HEK293 (cell line): Measurements from ENCODE around the gene DAP.

Experiments used
- PRDM1 ChIP-seq: fragments of 450-650 bp; formaldehyde crosslinking; IDR thresholded peaks from 2 replicates; pipeline ENCODE4; 2016; ENCODE audit warnings: missing biosample characterization, missing genetic modification characterization
- TF ChIP-seq, protein P1 (sequence below): fragments of 450-650 bp; formaldehyde crosslinking; IDR thresholded peaks from 2 replicates; pipeline ENCODE4 v1.5.1; 2016; ENCODE audit warnings: missing biosample characterization, missing genetic modification characterization
- TF ChIP-seq, protein P2 (sequence below): fragments of 450-650 bp; formaldehyde crosslinking; IDR thresholded peaks from 2 replicates; pipeline ENCODE4 v1.5.1; 2016; ENCODE audit warnings: missing biosample characterization, missing genetic modification characterization, low read depth
- TF ChIP-seq, protein P3 (sequence below): fragments of 450-650 bp; formaldehyde crosslinking; IDR thresholded peaks from 2 replicates; pipeline ENCODE4 v1.5.1; 2016; ENCODE audit warnings: missing biosample characterization, missing genetic modification characterization, borderline replicate concordance

DNA sequence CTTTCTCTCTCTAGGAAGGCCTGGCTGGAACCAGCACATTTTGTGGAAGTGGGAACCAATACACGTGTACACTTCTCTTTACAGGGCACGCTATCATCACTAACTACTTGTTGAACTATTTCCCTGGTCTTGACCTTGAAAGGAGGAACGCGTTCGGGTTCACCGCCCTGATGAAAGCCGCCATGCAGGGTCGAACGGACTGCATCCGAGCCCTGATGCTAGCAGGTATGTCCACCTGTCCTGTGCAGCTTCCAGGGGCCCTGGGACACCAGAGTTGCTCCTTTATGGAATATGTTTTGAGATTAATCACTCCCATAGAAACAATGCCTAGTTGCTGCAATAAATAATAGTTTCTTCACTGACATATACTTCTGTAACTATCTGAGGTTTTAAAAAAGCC is 123.1 kb downstream of the DAP start:
- TF ChIP-seq, protein P1, sequence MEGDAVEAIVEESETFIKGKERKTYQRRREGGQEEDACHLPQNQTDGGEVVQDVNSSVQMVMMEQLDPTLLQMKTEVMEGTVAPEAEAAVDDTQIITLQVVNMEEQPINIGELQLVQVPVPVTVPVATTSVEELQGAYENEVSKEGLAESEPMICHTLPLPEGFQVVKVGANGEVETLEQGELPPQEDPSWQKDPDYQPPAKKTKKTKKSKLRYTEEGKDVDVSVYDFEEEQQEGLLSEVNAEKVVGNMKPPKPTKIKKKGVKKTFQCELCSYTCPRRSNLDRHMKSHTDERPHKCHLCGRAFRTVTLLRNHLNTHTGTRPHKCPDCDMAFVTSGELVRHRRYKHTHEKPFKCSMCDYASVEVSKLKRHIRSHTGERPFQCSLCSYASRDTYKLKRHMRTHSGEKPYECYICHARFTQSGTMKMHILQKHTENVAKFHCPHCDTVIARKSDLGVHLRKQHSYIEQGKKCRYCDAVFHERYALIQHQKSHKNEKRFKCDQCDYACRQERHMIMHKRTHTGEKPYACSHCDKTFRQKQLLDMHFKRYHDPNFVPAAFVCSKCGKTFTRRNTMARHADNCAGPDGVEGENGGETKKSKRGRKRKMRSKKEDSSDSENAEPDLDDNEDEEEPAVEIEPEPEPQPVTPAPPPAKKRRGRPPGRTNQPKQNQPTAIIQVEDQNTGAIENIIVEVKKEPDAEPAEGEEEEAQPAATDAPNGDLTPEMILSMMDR (tag by site-specific recombination) = no peak
- TF ChIP-seq, protein P2, sequence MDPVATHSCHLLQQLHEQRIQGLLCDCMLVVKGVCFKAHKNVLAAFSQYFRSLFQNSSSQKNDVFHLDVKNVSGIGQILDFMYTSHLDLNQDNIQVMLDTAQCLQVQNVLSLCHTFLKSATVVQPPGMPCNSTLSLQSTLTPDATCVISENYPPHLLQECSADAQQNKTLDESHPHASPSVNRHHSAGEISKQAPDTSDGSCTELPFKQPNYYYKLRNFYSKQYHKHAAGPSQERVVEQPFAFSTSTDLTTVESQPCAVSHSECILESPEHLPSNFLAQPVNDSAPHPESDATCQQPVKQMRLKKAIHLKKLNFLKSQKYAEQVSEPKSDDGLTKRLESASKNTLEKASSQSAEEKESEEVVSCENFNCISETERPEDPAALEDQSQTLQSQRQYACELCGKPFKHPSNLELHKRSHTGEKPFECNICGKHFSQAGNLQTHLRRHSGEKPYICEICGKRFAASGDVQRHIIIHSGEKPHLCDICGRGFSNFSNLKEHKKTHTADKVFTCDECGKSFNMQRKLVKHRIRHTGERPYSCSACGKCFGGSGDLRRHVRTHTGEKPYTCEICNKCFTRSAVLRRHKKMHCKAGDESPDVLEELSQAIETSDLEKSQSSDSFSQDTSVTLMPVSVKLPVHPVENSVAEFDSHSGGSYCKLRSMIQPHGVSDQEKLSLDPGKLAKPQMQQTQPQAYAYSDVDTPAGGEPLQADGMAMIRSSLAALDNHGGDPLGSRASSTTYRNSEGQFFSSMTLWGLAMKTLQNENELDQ = no peak
- no peak for TF ChIP-seq PRDM1 (tag by site-specific recombination)
- TF ChIP-seq, protein P3, sequence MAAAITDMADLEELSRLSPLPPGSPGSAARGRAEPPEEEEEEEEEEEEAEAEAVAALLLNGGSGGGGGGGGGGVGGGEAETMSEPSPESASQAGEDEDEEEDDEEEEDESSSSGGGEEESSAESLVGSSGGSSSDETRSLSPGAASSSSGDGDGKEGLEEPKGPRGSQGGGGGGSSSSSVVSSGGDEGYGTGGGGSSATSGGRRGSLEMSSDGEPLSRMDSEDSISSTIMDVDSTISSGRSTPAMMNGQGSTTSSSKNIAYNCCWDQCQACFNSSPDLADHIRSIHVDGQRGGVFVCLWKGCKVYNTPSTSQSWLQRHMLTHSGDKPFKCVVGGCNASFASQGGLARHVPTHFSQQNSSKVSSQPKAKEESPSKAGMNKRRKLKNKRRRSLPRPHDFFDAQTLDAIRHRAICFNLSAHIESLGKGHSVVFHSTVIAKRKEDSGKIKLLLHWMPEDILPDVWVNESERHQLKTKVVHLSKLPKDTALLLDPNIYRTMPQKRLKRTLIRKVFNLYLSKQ (tag by site-specific recombination) = no peak
